GM19025 (cell line): ENCODE measurements around the gene MEOX2.

ENCODE experiments used
- ATAC-seq: cut with Tn5 transposase; IDR thresholded peaks from one replicate; pipeline ENCODE4 v1.9.1; 2021; ENCODE audit warnings: mild to moderate bottlenecking, low read depth, moderate library complexity; ENCODE audit not compliant: unreplicated experiment

The MEOX2 gene

DNA sequence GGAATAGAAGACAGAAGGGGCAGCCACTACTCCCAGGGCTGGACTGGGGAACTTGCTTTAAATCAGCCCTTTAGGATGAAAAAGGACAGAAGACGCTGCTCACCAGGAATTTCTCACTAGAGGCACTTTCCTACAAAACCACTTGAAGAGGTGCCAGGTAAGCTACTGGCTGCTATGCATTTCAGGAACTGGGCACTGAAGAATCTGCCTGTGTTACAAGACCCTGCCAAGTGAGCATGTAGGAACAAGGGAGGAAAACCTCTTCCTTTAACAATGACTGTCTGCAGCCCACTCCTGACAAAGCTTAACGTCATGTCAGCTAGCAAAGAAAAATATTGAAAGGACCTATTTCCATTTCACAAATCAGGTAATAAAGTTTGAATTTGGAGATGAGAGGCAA, 118.8 kb downstream of the MEOX2 start:
- no peak for ATAC-seq

- ATAC-seq = no peak
Observed at GRCh38 chr7:15567036-15567435, 119.4 kb downstream of the MEOX2 start.

GRCh38 chr7:15566476-15566875, 120.0 kb downstream of the MEOX2 start:
- ATAC-seq = no peak

GRCh38 chr7:15561835-15562234, 124.6 kb downstream of the MEOX2 start, which contains the start of gene AGMO:
AGMO (minus strand) TSS chr7:15562015.
- ATAC-seq = no peak
